Nephron (organoid): ENCODE data around the gene WNK2.
A peak's percentile ranks its signal among the peaks of the same experiment; 100 is the strongest.

Experiments
- H3K27ac Mint-ChIP-seq, 3 experiments: 2 replicates each; pipeline ENCODE4 v1.8.0; 2020; ENCODE audit warnings: mixed read lengths in 3 of 3, mild to moderate bottlenecking in 2 of 3, moderate library complexity in 1 of 3
- H3K27me3 Mint-ChIP-seq: 2 replicates; pipeline ENCODE4 v1.8.0; 2021; ENCODE audit warnings: low read depth, mild to moderate bottlenecking, moderate library complexity, mixed read lengths
- H3K36me3 Mint-ChIP-seq: 2 replicates; pipeline ENCODE4 v1.8.0; 2020; ENCODE audit warnings: low read depth, mixed read lengths
- H3K4me1 Mint-ChIP-seq: 2 replicates; pipeline ENCODE4 v1.8.0; 2020; ENCODE audit warnings: mixed read lengths
- H3K4me3 Mint-ChIP-seq, 3 experiments: 2 replicates each; pipeline ENCODE4 v1.8.0; 2020; ENCODE audit warnings: mild to moderate bottlenecking in 3 of 3, mixed read lengths in 3 of 3, moderate library complexity in 2 of 3
- H3K9me3 Mint-ChIP-seq: 2 replicates; pipeline ENCODE4 v1.8.0; 2020; ENCODE audit warnings: mixed read lengths
- CTCF ChIP-seq, 3 experiments: fragments of 200-600 bp; sonication (generic); IDR thresholded peaks; one replicate each; pipeline ENCODE4 v1.5.0; 2021; ENCODE audit warnings: antibody characterized with exemption in 3 of 3; ENCODE audit not compliant: unreplicated experiment in 3 of 3

WNK2 gene

DNA sequence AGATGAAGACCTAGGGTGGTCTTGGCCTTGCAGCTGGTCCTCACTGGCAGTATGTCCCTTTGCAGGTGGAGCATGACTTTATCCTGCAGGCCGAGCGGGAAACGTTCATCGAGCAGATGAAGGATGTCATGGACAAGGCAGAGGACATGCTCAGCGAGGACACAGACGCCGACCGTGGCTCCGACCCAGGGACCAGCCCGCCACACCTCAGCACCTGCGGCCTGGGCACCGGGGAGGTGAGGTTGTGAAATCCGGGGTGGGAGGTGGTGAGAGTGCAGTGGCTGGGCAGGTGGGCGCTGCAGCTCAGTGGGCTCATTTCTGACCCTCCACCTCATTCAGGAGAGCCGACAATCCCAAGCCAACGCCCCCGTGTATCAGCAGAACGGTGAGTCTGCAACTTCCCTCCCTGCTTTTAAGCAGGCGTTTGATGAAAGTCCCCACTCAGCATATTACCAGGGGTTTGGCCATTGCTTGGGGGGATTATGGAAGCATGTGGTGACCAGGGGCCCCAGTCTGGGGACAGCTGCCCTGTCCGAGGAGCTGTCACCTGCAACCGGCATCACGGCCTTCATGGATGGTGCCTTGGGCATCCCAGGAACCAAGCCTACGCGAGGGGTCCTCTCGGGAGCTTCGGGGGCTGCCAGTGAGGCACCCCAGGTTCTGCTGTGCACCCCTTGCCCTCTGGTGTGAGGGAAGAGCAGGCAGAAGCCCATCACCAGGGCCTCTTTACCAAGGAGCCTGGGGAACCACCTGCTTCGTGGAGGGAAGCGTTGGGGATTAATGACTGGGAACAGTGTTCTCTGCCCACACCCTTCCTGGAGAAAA lies 84.0 kb downstream of the WNK2 start:
- TF ChIP-seq CTCF (IDR thresholded peaks at IDR 0.05; ENCODE audit: unreplicated experiment in 3 of 3) = no peak
- Mint-ChIP-seq H3K27me3 (no peaks in the 10 kb centered on the region), H3K9me3 (peaks cover 20% of the 10 kb centered on the region), H3K36me3 (peaks cover 35% of the 10 kb centered on the region), H3K4me1 (no peaks in the 10 kb centered on the region), H3K4me3 (no peak overlapping the region), H3K27ac (no peak overlapping the region)

GRCh38 chr9:93268551-93269314 lies 84.8 kb downstream of the WNK2 start:
- Mint-ChIP-seq H3K36me3 (peaks cover 41% of the 10 kb centered on the region), H3K27me3 (no peaks in the 10 kb centered on the region), H3K27ac (peak overlapping the region in 1 of 3 experiments; percentile 46), H3K4me1 (no peaks in the 10 kb centered on the region), H3K4me3 (no peak overlapping the region), H3K9me3 (peaks cover 24% of the 10 kb centered on the region)
- no peak for TF ChIP-seq CTCF (IDR thresholded peaks at IDR 0.05; ENCODE audit: unreplicated experiment in 3 of 3)

DNA sequence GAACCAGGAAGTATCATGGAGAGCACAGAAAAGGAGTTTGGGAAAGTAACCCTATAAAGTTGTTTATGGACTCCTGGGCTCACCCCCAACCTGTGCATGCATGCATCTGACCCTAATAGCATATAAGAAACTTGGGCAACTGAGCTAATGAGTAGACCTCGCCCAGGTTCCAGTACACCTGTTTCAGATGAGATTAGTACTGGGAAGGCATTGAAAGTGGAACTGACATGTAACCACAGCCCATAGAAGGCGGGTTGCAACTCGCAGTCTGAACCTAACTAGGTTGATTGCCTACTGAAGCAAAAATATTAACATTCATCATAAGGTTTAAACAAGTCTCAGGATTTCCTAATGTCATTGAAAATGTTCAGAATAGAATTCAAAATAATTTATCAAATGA lies 87.0 kb downstream of the WNK2 start:
- H3K27ac Mint-ChIP-seq = no peak overlapping the region
- no peak overlapping the region for H3K4me3 Mint-ChIP-seq
- no peaks in the 10 kb centered on the region for H3K27me3 Mint-ChIP-seq
- peaks cover 28% of the 10 kb centered on the region for H3K9me3 Mint-ChIP-seq
- no peaks in the 10 kb centered on the region for H3K4me1 Mint-ChIP-seq
- H3K36me3 Mint-ChIP-seq = peaks cover 48% of the 10 kb centered on the region
- TF ChIP-seq CTCF (IDR thresholded peaks at IDR 0.05; ENCODE audit: unreplicated experiment in 3 of 3) = no peak

DNA sequence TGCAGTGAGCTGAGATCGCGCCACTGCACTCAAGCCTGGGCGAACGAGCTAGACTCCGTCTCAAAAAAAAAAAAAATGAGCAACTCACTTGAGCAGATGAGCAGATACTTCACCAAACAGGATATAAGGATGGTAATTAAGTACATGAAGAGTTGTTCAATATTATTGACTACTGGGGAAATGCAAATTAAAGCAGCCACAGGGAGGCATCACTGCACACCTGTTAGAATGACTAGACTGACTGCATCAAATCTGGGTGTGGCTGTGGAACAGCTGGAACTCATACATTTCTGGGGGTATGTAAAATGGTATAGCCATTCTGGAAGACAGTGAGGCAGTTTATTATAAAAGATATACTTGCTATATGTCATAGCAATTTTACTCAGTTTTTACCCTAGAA lies 93.0 kb downstream of the WNK2 start:
- Mint-ChIP-seq H3K4me3 (no peak overlapping the region), H3K9me3 (peaks cover 11% of the 10 kb centered on the region), H3K36me3 (peaks cover 25% of the 10 kb centered on the region), H3K27me3 (no peaks in the 10 kb centered on the region), H3K27ac (no peak overlapping the region), H3K4me1 (no peaks in the 10 kb centered on the region)
- TF ChIP-seq CTCF (IDR thresholded peaks at IDR 0.05; ENCODE audit: unreplicated experiment in 3 of 3) = no peak

- Mint-ChIP-seq H3K4me3 (no peak overlapping the region), H3K27ac (no peak overlapping the region), H3K9me3 (peaks cover 11% of the 10 kb centered on the region), H3K4me1 (no peaks in the 10 kb centered on the region), H3K36me3 (peaks cover 25% of the 10 kb centered on the region), H3K27me3 (no peaks in the 10 kb centered on the region)
- TF ChIP-seq CTCF (IDR thresholded peaks at IDR 0.05; ENCODE audit: unreplicated experiment in 3 of 3) = no peak
Observed at GRCh38 chr9:93278144-93278543, 94.2 kb downstream of the WNK2 start.
